ENCODE data around the gene DNAJC24.

GRCh38 chr11:31412946-31413345 is 43.3 kb downstream of the DNAJC24 start:
- no peak for TF ChIP-seq CTCF (conservative IDR thresholded peaks at IDR 0.05; ENCODE audit: low read depth in 2 of 2)
- TF ChIP-seq, protein P1, sequence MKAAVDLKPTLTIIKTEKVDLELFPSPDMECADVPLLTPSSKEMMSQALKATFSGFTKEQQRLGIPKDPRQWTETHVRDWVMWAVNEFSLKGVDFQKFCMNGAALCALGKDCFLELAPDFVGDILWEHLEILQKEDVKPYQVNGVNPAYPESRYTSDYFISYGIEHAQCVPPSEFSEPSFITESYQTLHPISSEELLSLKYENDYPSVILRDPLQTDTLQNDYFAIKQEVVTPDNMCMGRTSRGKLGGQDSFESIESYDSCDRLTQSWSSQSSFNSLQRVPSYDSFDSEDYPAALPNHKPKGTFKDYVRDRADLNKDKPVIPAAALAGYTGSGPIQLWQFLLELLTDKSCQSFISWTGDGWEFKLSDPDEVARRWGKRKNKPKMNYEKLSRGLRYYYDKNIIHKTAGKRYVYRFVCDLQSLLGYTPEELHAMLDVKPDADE (IDR thresholded peaks at IDR 0.05), result no peak
- TF ChIP-seq, protein P2, sequence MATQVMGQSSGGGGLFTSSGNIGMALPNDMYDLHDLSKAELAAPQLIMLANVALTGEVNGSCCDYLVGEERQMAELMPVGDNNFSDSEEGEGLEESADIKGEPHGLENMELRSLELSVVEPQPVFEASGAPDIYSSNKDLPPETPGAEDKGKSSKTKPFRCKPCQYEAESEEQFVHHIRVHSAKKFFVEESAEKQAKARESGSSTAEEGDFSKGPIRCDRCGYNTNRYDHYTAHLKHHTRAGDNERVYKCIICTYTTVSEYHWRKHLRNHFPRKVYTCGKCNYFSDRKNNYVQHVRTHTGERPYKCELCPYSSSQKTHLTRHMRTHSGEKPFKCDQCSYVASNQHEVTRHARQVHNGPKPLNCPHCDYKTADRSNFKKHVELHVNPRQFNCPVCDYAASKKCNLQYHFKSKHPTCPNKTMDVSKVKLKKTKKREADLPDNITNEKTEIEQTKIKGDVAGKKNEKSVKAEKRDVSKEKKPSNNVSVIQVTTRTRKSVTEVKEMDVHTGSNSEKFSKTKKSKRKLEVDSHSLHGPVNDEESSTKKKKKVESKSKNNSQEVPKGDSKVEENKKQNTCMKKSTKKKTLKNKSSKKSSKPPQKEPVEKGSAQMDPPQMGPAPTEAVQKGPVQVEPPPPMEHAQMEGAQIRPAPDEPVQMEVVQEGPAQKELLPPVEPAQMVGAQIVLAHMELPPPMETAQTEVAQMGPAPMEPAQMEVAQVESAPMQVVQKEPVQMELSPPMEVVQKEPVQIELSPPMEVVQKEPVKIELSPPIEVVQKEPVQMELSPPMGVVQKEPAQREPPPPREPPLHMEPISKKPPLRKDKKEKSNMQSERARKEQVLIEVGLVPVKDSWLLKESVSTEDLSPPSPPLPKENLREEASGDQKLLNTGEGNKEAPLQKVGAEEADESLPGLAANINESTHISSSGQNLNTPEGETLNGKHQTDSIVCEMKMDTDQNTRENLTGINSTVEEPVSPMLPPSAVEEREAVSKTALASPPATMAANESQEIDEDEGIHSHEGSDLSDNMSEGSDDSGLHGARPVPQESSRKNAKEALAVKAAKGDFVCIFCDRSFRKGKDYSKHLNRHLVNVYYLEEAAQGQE (IDR thresholded peaks at IDR 0.05; ENCODE audit: unreplicated experiment), result no peak
- TF ChIP-seq JUNB (IDR thresholded peaks at IDR 0.05; ENCODE audit: unreplicated experiment), result no peak

All from GM23338 (cell line).